Jurkat, Clone E6-1 (cell line): ENCODE data around the gene GFY.

Experiments
- DNase-seq: peaks from one replicate; pipeline ENCODE4 v3.0.0-alpha.2; 2011; ENCODE audit warnings: low read depth, low spot score
- H3K4me3 ChIP-seq: 2 replicates; pipeline ENCODE4 v1.5.1; 2011; ENCODE audit warnings: mild to moderate bottlenecking, low read length, control low read depth, moderate library complexity

GFY gene

DNA sequence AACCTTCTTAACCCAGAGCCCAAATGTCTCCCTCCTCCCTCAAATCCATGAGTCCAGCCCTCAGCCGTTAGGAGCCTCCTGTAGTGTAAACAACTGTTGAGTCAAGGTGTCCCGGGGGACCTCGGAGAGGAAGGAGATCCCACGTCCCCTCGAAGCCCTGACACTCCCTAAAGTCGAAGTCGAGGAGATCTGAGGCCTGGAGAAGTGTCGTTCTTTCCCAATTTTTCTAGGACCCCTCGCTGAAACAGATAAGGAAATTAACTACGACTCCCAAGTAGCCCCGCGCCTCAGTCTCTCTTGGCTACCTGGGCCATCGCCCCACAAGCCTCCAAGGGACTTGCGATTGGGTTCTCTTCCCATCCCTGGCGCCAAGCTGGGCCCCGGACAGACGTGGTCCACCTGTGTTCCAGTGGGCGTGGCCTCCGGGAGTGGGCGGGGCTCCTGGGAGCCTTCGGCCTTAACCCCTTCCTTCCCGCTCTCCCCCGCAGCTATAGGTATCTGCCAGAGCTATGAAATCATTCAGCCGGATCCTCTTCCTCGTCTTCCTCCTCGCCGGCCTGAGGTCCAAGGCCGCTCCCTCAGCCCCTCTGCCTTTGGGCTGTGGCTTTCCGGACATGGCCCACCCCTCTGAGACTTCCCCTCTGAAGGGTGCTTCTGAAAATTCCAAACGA, 869 bp downstream of the GFY start:
- H3K4me3 ChIP-seq: no peak overlapping the region
- no peak for DNase-seq

DNA sequence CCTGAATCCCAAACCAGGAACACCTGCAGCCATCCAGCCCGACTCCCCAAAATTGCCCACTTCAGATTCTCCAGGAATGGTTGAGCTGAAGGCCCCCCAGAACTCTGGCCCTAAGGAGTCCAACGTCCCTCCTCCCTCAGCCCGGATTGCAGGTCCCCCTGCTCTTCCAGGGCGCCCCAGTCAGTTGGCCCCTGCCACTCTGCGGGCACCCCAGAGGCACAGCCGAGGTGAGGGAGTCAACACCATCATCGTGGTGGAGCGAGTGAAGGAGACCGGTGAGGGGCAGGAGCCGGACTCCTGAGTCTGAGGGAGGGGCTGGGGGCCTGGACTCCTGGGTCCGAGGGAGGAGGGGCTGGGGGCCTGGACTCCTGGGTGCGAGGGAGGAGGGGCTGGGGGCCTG, 2.2 kb downstream of the GFY start:
- H3K4me3 ChIP-seq: no peak overlapping the region

DNA sequence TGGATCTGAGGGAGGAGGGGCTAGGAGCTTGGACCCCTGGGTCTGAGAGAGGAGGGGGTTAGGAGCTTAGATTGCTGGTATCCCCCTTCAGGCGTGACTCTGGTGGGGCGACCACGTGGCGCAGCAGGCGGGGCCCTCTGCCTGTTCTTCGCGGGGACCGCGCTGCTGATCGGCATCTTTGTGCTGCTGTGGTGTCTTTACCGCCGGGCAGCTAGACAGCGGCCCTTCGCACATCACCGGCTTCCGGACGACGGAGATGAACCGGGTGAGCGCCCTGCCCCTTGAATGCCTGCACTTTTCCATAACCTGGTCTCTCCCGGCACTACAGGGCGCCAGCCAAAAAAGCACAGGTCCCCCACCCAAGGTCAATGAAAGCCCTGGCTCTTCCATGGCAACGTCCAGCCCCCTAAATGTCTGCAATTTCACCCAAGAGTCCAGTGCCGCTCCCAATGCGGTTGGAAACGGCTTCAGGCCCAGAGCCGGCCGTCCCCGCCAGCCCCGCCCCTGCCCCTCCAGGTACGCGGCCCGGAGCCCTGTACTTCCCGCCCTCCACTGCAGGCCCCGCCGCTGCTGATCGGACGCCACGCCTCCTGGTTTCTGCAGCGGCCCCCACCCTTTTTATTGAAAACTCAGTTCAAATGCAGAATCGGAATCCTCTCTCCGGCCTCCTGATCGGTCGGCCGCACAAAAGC, 2.8 kb downstream of the GFY start:
- no peak for DNase-seq
- H3K4me3 ChIP-seq: no peak overlapping the region

More for the DNA sequence above, 2.2 kb downstream of the GFY start:
- no peak for DNase-seq

DNA sequence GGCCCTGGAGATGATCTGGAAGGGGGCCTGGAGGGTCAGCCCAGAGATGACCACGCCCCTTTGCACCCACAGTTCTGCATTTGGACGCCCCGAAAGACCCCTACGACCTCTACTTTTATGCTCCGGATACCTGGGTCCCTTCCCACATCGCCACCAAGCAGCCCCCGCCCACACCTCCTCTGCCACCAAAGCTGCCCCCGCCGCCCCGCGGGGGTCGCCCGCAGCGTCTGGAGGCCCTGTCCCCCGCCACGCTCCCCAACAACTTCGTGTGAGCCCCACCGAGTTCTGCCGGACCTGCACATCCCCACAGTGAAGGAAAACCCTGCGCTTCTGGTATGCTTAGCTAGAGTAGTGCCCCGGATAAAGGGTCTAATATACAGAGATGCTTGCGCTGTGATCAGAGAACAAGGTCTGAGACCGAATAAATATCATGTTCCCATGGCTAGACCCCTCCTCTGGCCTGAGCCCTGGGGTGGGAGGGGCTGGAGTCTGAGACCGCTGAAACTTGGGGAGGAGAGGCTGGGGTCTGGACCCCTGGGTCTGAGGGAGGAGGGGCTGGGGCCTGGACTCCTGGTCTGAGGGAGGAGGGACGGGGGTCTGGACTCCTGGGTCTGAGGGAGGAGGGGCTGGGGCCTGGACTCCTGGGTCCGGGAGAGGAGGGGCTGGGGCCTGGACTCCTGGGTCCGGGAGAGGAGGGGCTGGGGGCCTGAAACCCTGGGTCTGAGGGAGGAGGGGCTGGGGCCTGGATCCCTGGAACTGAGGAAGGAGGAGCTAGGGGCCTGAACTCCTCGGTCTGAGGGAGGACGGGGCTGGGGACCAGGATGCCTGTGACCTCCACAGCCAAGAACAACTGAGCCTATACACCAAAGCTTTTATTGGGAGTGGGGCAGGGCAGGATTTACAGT, 3.6 kb downstream of the GFY start:
- DNase-seq: no peak
- no peak overlapping the region for H3K4me3 ChIP-seq

DNA sequence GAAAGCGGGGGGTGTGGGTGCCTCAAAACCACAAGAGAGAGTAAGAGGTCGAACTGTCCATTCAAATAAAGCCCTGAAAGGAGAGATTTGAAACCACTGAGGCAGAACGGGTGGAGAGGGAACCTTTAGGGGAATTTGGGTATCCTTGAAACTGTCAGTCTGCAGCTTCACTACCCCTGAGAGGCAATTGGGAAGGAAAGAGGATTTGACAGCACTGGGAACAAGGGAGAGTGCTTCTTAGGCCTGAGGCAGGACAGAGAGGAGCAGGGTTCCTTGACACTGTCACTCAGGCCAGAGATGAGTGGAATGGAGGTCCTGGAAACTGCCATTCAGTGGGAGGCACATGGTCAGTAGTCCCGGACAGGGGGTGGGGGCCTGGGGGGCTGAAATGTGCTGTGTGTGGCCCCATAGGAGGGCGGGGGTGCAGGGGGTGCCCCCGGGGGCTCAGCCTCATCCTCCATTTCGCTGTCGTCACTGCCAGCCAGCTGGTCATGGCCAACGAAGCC, 5.0 kb downstream of the GFY start:
- H3K4me3 ChIP-seq: no peak overlapping the region
- DNase-seq: no peak

DNA sequence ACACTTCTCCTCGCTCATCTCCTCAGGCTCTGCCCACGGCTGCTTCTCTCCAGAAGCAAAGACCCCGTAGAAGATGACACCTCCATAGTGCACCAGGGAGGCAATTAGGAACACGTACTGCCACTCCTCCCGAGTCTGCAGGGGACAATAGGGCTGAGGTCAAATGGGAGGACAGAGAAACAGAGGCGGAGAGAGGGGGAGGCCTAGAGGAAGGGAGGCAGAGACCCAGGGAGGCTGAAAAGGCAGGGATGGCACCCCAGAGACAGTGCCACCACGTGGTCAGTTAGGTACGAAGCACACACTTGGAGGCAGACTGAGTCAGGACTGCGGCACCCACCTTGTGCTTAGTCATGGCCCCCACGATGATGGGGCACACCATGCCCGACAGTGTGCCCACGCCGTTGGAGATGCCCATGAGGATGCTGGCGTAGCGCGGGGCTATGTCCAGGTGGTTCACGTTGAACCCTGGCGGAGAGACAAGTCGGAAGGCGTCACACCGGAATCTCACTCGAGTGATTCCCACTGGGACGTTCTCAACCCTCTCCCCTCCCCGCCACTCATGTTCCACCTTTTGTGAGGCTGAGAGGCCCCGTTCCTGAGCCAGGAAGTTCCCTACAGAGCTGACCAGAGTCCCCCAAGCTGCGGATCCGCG, 5.6 kb downstream of the GFY start:
- no peak overlapping the region for H3K4me3 ChIP-seq
- no peak for DNase-seq

DNA sequence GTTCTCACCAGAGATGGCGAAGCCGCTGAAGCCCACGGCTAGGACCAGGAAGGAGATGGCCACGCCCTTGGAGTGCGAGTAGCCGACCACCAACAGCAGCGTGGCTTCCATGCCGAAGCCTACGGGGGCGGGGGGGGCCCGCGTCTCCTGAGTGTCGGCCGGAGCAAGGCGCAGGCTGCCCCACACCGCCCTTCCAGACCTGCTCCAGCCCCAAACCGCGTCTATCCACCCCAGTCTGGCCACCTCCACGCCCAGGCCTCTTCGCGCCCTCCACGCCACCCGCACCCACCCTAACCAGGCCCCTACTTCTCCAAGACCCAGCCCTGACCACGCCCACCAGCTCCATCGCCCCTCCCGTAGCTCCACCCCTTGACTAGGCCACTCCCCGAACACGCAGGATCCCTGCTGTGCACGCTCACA, 6.2 kb downstream of the GFY start:
- no peak for DNase-seq
- no peak overlapping the region for H3K4me3 ChIP-seq

DNA sequence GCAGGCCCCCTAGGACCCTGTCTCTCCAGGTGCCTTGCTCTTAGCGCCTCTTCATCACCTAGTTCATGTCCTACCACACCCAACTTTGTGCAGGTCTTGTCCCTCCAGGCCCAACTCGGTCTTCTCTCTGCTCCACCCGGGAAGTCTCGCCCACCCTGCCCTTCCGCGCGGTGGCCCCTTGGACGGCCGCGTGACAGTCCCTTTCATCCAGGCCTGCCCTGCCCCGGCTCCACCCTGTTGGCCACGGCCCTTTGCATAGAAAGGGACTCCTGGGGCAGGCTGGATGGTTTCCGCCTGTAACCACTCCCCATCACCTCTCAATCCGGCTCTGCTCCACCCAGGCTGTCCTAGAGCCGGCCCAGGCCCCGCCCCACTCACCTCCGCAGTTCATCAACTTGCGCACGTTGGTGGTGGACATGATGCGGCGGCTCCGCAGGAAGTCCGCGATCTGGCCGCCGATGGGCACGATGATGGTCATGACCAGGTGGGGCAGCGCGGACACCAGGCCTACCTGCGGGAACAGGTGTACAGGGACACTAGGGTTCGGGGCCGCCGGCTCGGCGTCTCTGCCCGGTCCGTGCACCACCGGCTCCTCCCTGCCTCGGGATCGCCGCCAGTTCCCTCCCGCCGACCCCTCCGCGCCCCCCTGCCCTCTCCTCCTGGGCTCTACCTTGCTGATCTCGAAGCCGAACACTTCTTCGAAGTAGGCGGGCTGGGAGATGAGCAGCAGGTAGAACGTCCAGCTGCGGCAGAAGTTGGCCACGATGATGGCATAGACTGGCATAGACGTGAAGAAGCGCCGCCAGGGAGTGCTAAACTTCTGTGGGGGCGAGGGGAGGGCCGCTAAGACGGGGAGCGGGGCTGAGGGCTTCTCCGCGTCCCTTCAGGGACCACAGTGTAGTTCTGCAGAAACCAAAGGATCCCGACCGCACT, 7.2 kb downstream of the GFY start:
- no peak overlapping the region for H3K4me3 ChIP-seq
- DNase-seq: no peak

DNA sequence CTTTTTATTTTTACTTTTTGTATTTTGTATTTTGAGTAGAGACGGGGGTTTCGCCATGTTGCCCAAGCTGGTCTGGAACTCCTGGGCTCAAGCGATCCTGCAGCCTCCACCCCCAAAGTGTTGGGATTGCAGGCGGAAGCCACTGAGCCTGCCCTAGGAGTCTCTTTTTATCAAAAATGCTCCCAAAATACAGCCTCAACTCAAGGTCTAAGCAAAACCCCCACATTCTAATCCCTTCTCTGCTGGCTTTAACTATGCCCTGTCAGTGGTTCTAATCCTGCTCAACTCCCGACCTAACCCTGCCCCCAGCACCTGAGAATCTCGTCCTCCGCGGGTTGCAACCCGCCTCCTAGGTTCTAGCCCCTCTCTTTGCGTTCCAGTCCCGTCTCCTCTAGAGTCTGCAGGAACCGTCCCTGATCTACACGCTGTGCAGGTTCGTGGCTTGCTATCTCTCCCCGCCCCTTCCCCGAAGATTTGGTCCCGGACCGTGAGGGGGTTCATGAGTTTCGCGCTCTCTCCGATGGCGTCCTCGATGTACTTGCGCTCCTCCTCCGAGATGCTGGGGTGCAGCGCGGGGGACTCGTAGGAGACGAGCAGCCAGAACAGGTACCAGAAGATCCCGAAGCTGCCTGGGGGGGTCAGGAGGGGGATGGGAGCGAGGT, 8.2 kb downstream of the GFY start:
- no peak for DNase-seq
- no peak overlapping the region for H3K4me3 ChIP-seq

DNA sequence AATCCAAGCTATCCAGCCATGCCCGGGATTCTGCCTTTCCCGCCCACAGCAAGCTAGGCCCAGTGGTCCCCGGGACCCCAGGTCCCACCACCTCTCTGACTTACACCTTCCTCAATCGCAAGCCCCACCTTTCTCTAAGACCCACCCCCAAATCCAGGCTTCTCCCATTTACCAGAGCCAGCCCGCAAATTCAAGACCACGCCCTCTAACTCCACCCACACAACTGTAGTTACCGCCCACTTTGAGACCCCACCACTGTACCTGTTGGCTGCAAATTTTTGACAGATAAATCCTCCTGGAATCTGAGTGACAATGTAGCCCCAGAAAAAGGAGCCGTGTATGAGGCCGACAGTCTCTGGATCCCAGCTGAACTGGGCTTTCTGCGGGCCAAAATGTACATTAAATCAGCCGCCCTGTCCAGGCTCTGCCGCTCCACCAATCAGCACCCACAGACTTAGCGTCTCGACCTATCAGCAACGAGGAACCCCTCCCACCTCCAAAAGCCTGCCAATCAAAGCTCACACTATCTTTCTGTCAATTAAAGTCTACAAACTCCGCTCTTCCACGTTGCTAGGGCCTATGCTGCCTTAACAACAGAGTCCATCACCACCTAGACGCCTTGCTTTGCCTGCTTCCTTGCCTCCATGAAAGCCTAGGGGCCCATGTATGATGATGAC, 9.9 kb downstream of the GFY start:
- no peak for DNase-seq

DNA sequence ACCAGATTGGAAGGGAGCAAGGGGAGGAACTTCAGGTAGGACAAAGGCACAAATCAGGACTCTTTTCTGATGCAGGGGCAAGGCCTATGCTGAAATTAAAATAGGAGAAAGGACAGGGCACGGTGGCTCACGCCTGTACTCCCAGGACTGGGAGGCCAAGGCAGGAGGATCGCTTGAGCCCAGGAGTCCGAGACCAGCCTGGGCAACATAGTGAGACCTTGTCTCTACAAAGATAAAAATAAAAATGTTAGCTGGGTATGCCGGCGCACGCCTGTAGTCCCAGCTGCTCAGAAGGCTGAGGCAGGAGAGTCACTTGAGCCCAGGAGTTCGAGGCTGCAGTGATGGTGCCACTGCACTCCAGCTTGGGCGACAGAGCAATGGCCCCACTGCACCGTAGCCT, 10.5 kb downstream of the GFY start:
- DNase-seq: no peak
- H3K4me3 ChIP-seq: no peak overlapping the region

More for the DNA sequence above, 9.9 kb downstream of the GFY start:
- no peak overlapping the region for H3K4me3 ChIP-seq

DNA sequence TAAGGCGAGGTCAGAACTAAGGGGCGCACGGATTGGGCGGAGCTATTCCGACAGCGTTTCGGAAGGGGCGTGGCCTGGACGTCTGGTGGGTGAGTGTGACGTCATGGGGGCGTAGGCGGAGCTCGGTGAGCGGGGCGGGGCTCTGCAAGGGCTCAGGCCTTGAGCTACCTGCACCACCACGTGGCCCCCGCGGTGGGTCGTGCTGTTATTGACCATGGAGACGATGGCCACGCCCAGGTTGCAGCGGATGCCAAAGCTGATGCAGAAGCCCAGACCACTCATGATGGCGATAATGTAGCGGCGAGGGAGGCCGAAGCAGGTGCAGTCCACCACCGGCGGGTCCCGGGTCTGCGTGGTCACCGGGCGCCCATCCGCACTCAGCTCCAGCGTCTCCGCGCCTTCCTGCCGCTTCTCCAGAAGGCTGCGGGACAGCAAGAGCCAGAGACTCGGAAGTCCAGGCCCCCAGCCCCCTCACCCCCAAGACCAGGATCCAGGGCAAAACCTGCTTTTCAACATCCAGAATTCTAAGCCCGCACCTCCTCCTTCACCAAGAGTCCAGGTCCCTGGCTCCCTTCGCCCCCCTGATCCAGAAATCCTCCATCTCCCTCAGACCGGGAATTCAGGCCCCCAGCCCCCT, 11.3 kb downstream of the GFY start:
- H3K4me3 ChIP-seq: no peak overlapping the region
- peak; percentile 55 for DNase-seq

DNA sequence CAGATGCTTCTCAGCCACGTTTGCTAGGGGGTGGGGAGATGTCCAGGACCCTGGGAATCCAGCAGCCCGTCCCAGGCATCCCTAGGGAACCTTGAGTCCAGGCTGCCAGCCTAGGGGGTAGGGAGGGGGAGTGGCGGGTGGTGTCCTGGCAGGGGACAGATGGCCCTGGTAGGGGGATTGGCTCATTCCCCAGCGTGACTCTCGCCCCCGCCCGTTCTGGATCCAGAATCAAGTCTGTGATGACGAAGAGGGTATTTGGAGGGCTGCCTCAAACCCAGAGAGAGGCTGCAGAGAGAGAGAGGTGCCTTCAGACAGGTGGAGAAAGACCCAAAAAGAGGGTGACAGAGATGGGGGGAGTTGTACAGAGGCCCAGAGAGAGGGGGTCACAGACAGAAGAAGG, 12.0 kb downstream of the GFY start:
- H3K4me3 ChIP-seq: no peak overlapping the region
- DNase-seq: no peak

DNA sequence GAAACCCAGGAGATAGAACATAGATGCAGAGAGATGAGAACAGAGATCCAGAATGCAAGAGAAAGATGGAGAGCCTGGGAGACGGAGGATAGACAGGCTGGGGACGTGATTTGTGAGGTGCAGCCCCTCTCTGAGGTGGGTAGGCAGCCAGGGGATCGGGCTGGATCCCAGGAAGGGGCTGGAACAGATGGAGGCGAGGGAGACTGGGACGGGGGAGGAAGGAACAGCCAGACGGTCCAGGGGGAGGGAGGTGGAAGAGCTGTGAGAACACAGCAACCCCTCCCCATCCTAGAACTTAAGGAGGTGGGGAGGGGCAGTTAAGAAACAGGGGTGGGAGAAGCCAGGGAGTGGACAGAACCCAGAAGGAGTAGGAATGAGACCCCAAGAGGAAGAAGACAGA, 13.1 kb downstream of the GFY start:
- no peak for DNase-seq
- no peak overlapping the region for H3K4me3 ChIP-seq

DNA sequence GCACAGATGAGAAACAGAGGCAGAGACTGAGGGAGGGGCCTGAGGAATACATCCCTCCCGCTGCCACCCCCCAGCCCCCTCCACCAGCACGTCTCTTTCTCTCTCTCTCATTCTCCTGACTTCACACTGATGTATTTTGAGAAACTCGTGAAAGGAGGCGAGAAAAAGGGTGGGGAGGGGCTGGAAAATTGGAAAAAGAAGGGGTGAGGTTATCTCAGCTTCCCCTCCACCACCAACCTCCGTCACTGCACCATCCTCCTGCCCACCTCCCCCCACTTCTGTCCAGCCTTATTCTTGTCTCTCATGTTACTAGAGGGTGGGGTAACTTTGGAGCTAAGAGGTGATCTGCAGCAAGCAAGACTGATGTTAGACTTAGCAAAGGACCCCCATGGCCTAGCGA, 14.6 kb downstream of the GFY start:
- no peak overlapping the region for H3K4me3 ChIP-seq
- DNase-seq: no peak

DNA sequence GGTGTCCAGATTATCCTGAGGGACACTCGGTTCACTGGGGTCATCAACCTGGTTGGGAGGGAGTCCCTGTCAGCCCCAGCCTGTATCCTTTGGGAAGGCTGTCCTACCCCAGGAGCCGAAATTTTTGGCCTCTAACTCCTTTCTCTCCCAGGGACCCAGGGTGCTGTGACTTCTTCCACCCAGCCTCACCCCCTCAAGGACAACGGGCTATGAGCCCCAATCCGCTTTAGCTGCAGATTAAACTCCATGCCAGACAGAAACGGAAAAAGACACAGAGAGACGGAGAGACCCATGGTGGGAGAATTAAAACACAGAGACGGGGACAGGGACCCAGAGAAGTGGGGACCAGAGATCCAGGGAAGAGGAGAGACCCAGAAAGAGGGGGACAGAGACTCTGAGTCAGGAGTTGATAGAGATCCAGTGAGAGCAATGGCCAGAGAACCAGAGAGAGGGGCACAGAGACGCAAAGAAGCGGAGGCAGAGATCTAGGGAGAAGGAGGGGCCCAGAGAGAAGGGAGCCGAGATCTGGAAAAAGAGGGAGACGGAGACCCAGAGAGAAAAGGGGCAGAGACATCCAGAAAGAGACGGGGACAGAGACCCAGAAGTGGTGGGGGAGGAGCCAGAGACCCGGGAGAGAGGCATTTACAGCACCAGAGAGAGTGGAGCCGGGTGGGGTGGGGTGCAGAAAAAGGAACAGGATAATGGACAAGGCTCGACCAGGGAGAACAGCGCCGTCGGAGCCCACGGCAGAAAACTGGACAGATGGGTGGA, 15.4 kb downstream of the GFY start:
- H3K4me3 ChIP-seq: no peak overlapping the region
- DNase-seq: no peak
